NT2/D1 (cell line): ENCODE results near the gene ERN1.

ENCODE experiments used
- DNase-seq: peaks from one replicate; pipeline ENCODE4 v3.0.0-alpha.2; 2011; ENCODE audit warnings: low read depth, low spot score
- H3K27me3 ChIP-seq: 2 replicates; pipeline ENCODE4 v1.6.0; 2011; ENCODE audit warnings: mild to moderate bottlenecking; ENCODE audit not compliant: insufficient read length, insufficient read depth
- H3K36me3 ChIP-seq: 2 replicates; pipeline ENCODE4 v1.6.1; 2011; ENCODE audit warnings: mild to moderate bottlenecking, low read length, mixed read lengths; ENCODE audit not compliant: insufficient read depth, insufficient read length
- H3K4me1 ChIP-seq: 2 replicates; pipeline ENCODE4 v1.5.1; 2011; ENCODE audit not compliant: insufficient read depth, insufficient read length
- H3K4me3 ChIP-seq: 2 replicates; pipeline ENCODE4 v1.5.1; 2011; ENCODE audit warnings: low read depth; ENCODE audit not compliant: insufficient read length
- H3K9ac ChIP-seq: 2 replicates; pipeline ENCODE4 v1.6.0; 2011; ENCODE audit warnings: low read depth; ENCODE audit not compliant: insufficient read length
- H3K9me3 ChIP-seq: 2 replicates; pipeline ENCODE4 v1.5.1; 2011; ENCODE audit warnings: mild to moderate bottlenecking, low read length; ENCODE audit not compliant: insufficient read depth
- SUZ12 ChIP-seq: IDR thresholded peaks from 2 replicates; pipeline ENCODE4 v1.6.1; 2011; ENCODE audit not compliant: insufficient read length, insufficient read depth; ENCODE audit errors: extremely low read depth
- YY1 ChIP-seq: IDR thresholded peaks from 2 replicates; pipeline ENCODE4 v1.6.1; 2011; ENCODE audit not compliant: insufficient read length, insufficient read depth
- ZNF274 ChIP-seq: IDR thresholded peaks from 2 replicates; pipeline ENCODE4 v1.6.1; 2011; ENCODE audit warnings: mild to moderate bottlenecking, low read depth, low read length

Gene ERN1

GRCh38 chr17:64041912-64042311, 88.0 kb downstream of the ERN1 start:
- Histone ChIP-seq H3K36me3 (peaks cover 40% of the 10 kb centered on the region), H3K9ac (no peak overlapping the region)
- no peak for TF ChIP-seq ZNF274
- no peak for TF ChIP-seq YY1
- no peak for TF ChIP-seq SUZ12

GRCh38 chr17:64040206-64040605, 89.7 kb downstream of the ERN1 start:
- no peak for TF ChIP-seq SUZ12
- TF ChIP-seq ZNF274: no peak
- no peak for TF ChIP-seq YY1
- Histone ChIP-seq H3K27me3 (no peaks in the 10 kb centered on the region), H3K9ac (no peak overlapping the region), H3K4me3 (no peak overlapping the region), H3K9me3 (no peaks in the 10 kb centered on the region), H3K4me1 (peaks cover 3% of the 10 kb centered on the region), H3K36me3 (peaks cover 25% of the 10 kb centered on the region)
- DNase-seq: no peak

More at GRCh38 chr17:64041912-64042311, 88.0 kb downstream of the ERN1 start:
- Histone ChIP-seq H3K4me3 (no peak overlapping the region), H3K27me3 (no peaks in the 10 kb centered on the region), H3K4me1 (no peaks in the 10 kb centered on the region), H3K9me3 (no peaks in the 10 kb centered on the region)
- DNase-seq: no peak

- peaks cover 14% of the 10 kb centered on the region for H3K36me3 ChIP-seq
- TF ChIP-seq ZNF274 (no peak), SUZ12 (no peak), YY1 (no peak)
Observed at GRCh38 chr17:64039106-64039400, 90.9 kb downstream of the ERN1 start.

GRCh38 chr17:64038331-64039105, 91.4 kb downstream of the ERN1 start:
- peaks cover 9% of the 10 kb centered on the region for H3K36me3 ChIP-seq
- H3K9ac ChIP-seq: no peak overlapping the region
- no peak for DNase-seq
- H3K9me3 ChIP-seq: no peaks in the 10 kb centered on the region
- H3K4me3 ChIP-seq: no peak overlapping the region
- TF ChIP-seq YY1 (no peak), ZNF274 (no peak), SUZ12 (no peak)
- H3K27me3 ChIP-seq: no peaks in the 10 kb centered on the region
- peaks cover 3% of the 10 kb centered on the region for H3K4me1 ChIP-seq

More at GRCh38 chr17:64039106-64039400, 90.9 kb downstream of the ERN1 start:
- peaks cover 3% of the 10 kb centered on the region for H3K4me1 ChIP-seq
- H3K9ac ChIP-seq: no peak overlapping the region
- no peaks in the 10 kb centered on the region for H3K9me3 ChIP-seq
- no peak for DNase-seq
- H3K4me3 ChIP-seq: no peak overlapping the region
- no peaks in the 10 kb centered on the region for H3K27me3 ChIP-seq

- Histone ChIP-seq H3K4me1 (peaks cover 3% of the 10 kb centered on the region), H3K9ac (no peak overlapping the region), H3K4me3 (no peak overlapping the region), H3K9me3 (no peaks in the 10 kb centered on the region), H3K27me3 (no peaks in the 10 kb centered on the region), H3K36me3 (peaks cover 5% of the 10 kb centered on the region)
- no peak for DNase-seq
- TF ChIP-seq ZNF274: no peak
- TF ChIP-seq YY1: no peak
- TF ChIP-seq SUZ12: no peak
Observed at GRCh38 chr17:64037802-64038201, 92.1 kb downstream of the ERN1 start.

- Histone ChIP-seq H3K9ac (no peak overlapping the region), H3K9me3 (no peaks in the 10 kb centered on the region)
Observed at GRCh38 chr17:64037180-64037579, 92.8 kb downstream of the ERN1 start.

GRCh38 chr17:64036198-64036922, 93.6 kb downstream of the ERN1 start:
- Histone ChIP-seq H3K9ac (no peak overlapping the region), H3K4me1 (peaks cover 3% of the 10 kb centered on the region), H3K4me3 (no peak overlapping the region), H3K27me3 (no peaks in the 10 kb centered on the region), H3K9me3 (no peaks in the 10 kb centered on the region), H3K36me3 (peaks cover 5% of the 10 kb centered on the region)
- DNase-seq: no peak
- TF ChIP-seq YY1 (no peak), SUZ12 (no peak), ZNF274 (no peak)

More at GRCh38 chr17:64037180-64037579, 92.8 kb downstream of the ERN1 start:
- peaks cover 5% of the 10 kb centered on the region for H3K36me3 ChIP-seq
- H3K4me1 ChIP-seq: peaks cover 3% of the 10 kb centered on the region
- no peak for DNase-seq
- TF ChIP-seq ZNF274 (no peak), YY1 (no peak), SUZ12 (no peak)
- no peak overlapping the region for H3K4me3 ChIP-seq
- no peaks in the 10 kb centered on the region for H3K27me3 ChIP-seq
